Skeletal muscle tissue (tissue), 4 donors: ENCODE measurements around the gene TPST1. TPM values are rescaled to one million over a fixed set of nuclear protein-coding genes. Genes with fewer than 3 reads are reported as not detected.

Source experiments
- H3K27ac ChIP-seq: one replicate; pipeline ENCODE4 v1.7.0; 2013; ENCODE audit warnings: mild to moderate bottlenecking, low read depth, low read length, inconsistent platforms
- H3K27me3 ChIP-seq, 3 donors: one replicate each; pipeline ENCODE4 v1.7.0; 2013; ENCODE audit warnings: low read length in 3 of 3; ENCODE audit not compliant: control insufficient read depth in 3 of 3, insufficient read depth in 3 of 3
- H3K36me3 ChIP-seq, 3 donors: one replicate each; pipeline ENCODE4 v1.7.0; 2013; ENCODE audit warnings: low read length in 3 of 3; ENCODE audit not compliant: control insufficient read depth in 3 of 3, insufficient read depth in 3 of 3
- H3K4me1 ChIP-seq, 3 donors: one replicate each; pipeline ENCODE4 v1.7.0; 2013; ENCODE audit warnings: low read length in 3 of 3, mild to moderate bottlenecking in 3 of 3; ENCODE audit not compliant: control insufficient read depth in 3 of 3, insufficient read depth in 3 of 3
- H3K4me3 ChIP-seq, 3 donors: one replicate each; pipeline ENCODE4 v1.7.0; 2013; ENCODE audit warnings: low read length in 3 of 3
- H3K9ac ChIP-seq, 3 donors: one replicate each; pipeline ENCODE4 v1.7.0; 2013; ENCODE audit warnings: low read length in 3 of 3, mild to moderate bottlenecking in 3 of 3, moderate library complexity in 2 of 3, low read depth in 1 of 3
- H3K9me3 ChIP-seq, 3 donors: one replicate each; pipeline ENCODE4 v1.7.0; 2013; ENCODE audit warnings: low read length in 3 of 3; ENCODE audit not compliant: control insufficient read depth in 3 of 3
- total RNA-seq: library from RNA; depleted of rRNA; stranded (reverse); fragments of >200 nt; gene quantifications from one replicate; pipeline ENCODE4 v1.2.3, GENCODE V29; 2014
- donor health status: Osteomylitis.

The TPST1 gene
- total RNA-seq, 1 donor from 2014 or later = 39.7 TPM

DNA sequence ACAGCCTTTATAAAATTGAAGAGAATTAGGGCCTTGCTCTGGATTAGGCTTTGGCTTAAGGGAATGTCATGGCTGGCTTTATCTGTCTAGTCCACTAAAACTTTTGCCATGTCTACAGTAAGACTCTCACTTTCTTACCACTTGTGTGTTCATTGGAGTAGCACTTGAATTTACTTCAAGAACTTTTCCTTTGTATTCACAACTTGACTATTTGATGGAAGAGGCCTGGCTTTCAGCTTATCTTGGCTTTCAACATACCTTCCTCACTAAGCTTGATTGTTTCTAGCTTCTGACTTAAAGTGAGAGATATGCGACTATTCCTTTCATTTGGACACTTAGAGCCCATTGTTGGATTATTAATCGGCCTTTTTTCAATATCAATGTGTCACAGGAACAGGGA is 96.1 kb downstream of the TPST1 start:
- peaks cover 0 to 9% (median 0%) of the 10 kb centered on the region in 3 donors for H3K9me3 ChIP-seq
- no peaks in the 10 kb centered on the region for H3K36me3 ChIP-seq
- no peaks in the 10 kb centered on the region for H3K27me3 ChIP-seq
- H3K4me3 ChIP-seq = no peak overlapping the region
- no peaks in the 10 kb centered on the region for H3K4me1 ChIP-seq
- no peak overlapping the region for H3K27ac ChIP-seq
- H3K9ac ChIP-seq = no peak overlapping the region

DNA sequence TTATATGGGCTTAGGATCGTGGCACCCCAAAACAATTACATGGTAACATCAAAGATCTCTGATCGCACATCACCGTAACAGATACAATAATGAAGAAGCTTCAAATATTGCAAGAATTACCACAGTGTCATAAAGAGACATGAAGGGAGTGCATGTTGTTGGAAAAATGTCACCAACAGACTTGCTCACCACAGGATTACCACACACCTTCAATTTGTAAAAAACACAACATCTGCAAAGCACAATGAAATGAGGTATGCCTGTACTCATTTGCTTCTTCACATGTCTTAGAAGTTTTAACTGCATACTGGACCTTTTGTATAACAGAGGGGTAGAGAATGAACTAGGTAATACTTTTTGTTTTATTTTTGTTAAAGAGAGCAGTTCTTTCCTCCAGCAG is 96.6 kb downstream of the TPST1 start:
- H3K4me1 ChIP-seq = no peaks in the 10 kb centered on the region
- no peak overlapping the region for H3K9ac ChIP-seq
- H3K9me3 ChIP-seq = peaks cover 0 to 9% (median 0%) of the 10 kb centered on the region in 3 donors
- no peak overlapping the region for H3K4me3 ChIP-seq
- no peak overlapping the region for H3K27ac ChIP-seq
- H3K27me3 ChIP-seq = no peaks in the 10 kb centered on the region
- H3K36me3 ChIP-seq = no peaks in the 10 kb centered on the region

DNA sequence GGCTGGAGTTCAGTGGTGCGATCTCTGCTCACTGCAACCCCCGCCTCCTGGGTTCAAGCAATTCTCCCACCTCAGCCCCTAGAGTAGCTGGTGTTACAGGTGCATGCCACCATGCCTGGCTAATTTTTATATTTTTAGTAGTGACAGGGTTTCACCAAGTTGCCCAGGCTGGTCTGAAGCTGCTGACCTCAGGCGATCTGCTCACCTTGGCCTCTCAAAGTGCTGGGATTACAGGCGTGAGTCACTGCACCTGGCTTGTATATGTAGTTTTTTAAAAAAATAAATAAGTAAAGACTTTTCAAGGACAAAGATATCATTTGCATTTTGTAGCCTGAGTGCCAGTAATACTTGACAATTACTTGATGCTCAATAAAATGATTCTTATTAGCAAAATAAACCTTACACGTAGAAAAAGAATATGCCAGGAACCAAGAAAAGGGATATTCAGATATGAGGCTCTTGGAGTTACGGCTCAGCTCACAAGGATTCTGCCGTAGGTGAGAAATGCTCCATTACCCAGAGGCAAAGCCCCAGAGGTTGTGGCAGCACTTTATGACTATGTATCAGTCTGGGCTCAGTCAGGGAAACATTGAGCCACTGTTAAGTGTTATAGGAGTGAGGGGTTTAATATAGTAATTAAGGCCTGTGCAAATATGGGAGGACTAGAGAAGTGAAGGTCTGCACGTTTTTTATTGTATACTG is 98.5 kb downstream of the TPST1 start:
- H3K9ac ChIP-seq = no peak overlapping the region
- H3K36me3 ChIP-seq = no peaks in the 10 kb centered on the region
- H3K9me3 ChIP-seq = peaks cover 0 to 3% (median 0%) of the 10 kb centered on the region in 3 donors
- no peaks in the 10 kb centered on the region for H3K27me3 ChIP-seq
- no peak overlapping the region for H3K27ac ChIP-seq
- H3K4me3 ChIP-seq = no peak overlapping the region
- no peaks in the 10 kb centered on the region for H3K4me1 ChIP-seq

DNA sequence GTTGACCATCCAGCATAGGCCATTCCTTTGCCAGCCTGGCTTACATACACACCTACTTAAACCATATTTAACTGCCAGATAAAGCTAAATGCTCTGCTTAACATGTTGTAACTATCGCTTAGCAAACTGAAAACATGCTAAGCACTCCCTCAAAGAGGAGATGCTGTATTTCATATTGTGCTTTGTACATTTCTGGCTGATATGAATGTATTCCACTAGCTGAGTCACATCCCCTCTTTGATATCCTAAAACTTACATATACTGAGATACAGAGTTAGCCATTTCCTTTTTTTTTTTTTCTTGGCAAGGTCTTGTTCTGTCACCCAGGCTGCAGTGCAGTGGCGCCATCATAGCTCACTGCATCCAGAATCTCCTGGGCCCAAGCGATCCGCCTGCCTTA is 99.4 kb downstream of the TPST1 start:
- H3K4me3 ChIP-seq = no peak overlapping the region
- H3K9ac ChIP-seq = no peak overlapping the region
- no peaks in the 10 kb centered on the region for H3K27me3 ChIP-seq
- H3K36me3 ChIP-seq = no peaks in the 10 kb centered on the region
- H3K4me1 ChIP-seq = no peaks in the 10 kb centered on the region
- H3K27ac ChIP-seq = no peak overlapping the region
- peaks cover 0 to 3% (median 0%) of the 10 kb centered on the region in 3 donors for H3K9me3 ChIP-seq

DNA sequence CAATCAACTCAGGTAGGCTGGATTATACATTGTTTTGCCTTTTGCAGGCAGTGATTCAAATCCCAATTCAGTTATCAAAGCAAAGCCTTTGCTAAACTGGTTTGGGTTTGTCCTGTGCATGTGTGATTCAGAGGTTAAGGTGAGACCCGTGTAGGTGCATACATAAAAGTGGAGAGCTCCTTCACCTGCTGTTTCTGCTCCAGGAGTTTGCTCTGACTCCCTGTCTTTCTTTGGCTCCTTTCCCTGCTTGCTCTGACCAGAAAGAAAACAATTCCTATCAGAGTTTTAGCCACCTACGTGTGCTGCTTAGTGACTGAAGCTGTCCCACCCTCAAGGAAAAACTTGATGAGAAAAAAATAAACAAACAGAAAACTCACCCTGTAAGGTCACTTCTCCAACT is 101.1 kb downstream of the TPST1 start:
- no peak overlapping the region for H3K9ac ChIP-seq
- no peak overlapping the region for H3K4me3 ChIP-seq
- H3K27ac ChIP-seq = no peak overlapping the region
- H3K27me3 ChIP-seq = no peaks in the 10 kb centered on the region
- no peaks in the 10 kb centered on the region for H3K9me3 ChIP-seq
- H3K4me1 ChIP-seq = no peaks in the 10 kb centered on the region
- no peaks in the 10 kb centered on the region for H3K36me3 ChIP-seq

DNA sequence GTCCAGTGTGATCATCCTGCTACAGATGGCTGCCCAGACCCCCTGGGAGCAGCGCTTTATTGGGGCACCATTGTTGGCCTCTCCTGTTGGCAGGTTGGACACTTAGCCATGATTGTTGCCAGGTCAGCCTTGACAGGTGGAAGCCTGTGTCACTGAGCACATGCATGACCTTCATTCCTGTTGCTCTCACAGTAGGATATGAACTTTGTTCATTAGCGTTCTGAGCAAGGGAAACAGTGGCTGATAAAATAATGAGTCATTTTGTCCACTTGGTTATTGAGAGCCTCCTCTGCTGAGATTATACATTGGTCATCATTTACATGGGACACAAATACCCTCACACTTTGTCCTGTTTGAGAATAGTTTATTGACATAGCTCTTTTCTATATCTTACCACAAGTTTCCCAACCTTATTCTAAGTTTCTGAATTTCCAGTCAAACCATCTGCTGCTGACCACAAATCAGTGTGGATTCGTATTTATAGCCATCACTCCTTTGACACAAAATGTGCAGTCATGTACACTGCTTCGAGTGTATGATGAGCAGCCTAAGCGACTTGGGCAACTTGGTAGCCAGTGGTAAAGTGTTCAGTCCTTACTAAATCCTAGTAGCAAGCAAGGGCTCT is 102.6 kb downstream of the TPST1 start:
- H3K27ac ChIP-seq = no peak overlapping the region
- no peaks in the 10 kb centered on the region for H3K4me1 ChIP-seq
- no peak overlapping the region for H3K4me3 ChIP-seq
- H3K9me3 ChIP-seq = no peaks in the 10 kb centered on the region
- H3K9ac ChIP-seq = no peak overlapping the region
- H3K27me3 ChIP-seq = no peaks in the 10 kb centered on the region
- H3K36me3 ChIP-seq = no peaks in the 10 kb centered on the region

DNA sequence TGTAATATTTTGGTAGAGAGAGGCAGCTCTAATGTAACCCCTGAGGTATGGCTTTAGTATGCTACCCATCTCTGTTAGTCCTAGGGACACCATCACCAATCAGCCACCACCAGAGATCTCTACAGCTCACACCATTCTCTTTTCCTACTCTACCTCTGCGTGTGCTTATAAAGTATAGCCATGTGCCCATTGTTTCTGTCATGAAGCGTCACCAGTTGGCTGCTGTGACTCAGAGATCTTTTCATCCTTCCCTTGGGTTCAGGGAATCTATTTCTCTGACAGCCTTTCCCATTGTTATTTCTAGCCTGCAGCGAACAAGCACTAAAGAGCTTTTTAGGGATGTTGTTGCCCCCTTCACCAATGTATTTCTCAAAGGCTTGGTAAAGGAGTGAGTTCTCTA is 103.3 kb downstream of the TPST1 start:
- no peaks in the 10 kb centered on the region for H3K9me3 ChIP-seq
- no peaks in the 10 kb centered on the region for H3K36me3 ChIP-seq
- H3K4me1 ChIP-seq = no peaks in the 10 kb centered on the region
- H3K27ac ChIP-seq = no peak overlapping the region
- H3K27me3 ChIP-seq = no peaks in the 10 kb centered on the region
- no peak overlapping the region for H3K9ac ChIP-seq
- no peak overlapping the region for H3K4me3 ChIP-seq

DNA sequence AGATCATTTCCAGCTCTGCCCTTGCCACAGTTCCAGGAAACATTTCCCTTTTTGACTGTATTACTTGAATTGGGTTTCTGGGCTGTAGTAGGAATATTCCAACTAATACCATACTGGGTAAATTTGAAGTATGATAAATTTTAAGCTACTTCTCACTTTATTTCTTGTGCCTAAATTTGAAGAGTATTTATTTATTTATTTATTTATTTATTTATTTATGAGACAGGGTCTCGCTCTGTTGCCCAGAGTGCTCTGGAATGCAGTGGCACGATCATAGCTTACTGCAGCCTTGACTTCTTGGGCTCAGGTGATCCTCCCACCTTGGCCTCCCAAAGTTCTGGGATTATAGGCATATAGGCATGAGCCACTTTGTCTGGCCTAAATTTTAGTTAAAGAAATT is 105.5 kb downstream of the TPST1 start:
- Histone ChIP-seq H3K27ac (no peak overlapping the region), H3K9ac (no peak overlapping the region), H3K36me3 (no peaks in the 10 kb centered on the region), H3K27me3 (no peaks in the 10 kb centered on the region), H3K9me3 (no peaks in the 10 kb centered on the region), H3K4me1 (no peaks in the 10 kb centered on the region), H3K4me3 (no peak overlapping the region)

DNA sequence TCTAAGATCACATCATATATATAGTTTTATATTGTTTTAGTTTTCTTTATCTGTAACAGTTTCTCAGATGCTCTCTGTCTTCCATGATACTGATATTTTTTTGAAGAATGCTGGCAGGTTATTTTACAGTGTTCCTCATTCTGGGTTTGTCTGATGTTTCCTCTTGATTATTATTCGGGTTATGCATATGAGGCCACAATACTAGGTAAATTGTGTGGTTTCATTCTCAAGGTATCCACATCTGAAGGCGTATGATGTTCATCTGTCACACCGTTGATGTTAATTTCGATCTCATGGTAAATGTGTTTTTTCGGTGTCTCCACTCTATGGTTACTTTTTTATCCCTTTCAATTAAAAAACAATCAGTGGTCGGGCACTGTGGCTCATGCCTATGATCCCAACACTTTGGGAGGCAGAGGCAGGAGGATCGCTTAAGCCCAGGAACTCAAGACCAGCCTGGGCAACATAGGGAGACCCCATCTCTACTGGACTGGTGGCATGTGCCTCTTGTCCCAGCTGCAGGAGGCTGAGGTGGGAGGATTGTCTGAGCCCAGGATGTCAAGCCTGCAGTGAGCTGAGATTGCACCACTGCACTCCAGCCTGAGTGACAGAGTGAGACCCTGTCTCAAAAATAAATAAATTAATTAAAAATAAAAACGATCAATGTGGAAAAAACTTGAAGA is 108.9 kb downstream of the TPST1 start:
- no peaks in the 10 kb centered on the region for H3K4me1 ChIP-seq
- no peaks in the 10 kb centered on the region for H3K27me3 ChIP-seq
- no peak overlapping the region for H3K27ac ChIP-seq
- H3K9ac ChIP-seq = no peak overlapping the region
- no peak overlapping the region for H3K4me3 ChIP-seq
- no peaks in the 10 kb centered on the region for H3K9me3 ChIP-seq
- H3K36me3 ChIP-seq = no peaks in the 10 kb centered on the region

DNA sequence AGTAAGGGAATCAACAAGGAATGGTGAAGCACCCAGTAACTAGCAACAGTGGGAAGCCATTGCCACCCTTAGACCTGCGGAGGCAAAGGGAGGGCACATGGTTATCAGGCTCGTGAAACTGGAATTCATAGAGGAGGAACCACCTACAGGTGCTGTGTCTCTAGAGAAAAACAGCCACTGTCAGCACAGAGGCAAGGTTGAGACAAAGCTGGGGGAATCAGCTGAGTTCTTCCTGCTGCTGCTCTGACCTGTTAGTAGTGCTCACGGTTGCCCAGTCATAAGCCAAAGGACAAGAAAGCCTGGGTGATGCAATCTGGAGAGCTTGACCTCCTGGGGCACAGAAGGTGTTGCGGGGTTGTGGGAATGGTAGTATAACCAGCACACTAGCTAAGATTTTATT is 110.1 kb downstream of the TPST1 start:
- Histone ChIP-seq H3K36me3 (no peaks in the 10 kb centered on the region), H3K27ac (no peak overlapping the region), H3K9me3 (no peaks in the 10 kb centered on the region), H3K4me3 (no peak overlapping the region), H3K9ac (no peak overlapping the region), H3K27me3 (no peaks in the 10 kb centered on the region), H3K4me1 (no peaks in the 10 kb centered on the region)
